ENCODE data around the gene DALRD3.

Gene DALRD3

DNA sequence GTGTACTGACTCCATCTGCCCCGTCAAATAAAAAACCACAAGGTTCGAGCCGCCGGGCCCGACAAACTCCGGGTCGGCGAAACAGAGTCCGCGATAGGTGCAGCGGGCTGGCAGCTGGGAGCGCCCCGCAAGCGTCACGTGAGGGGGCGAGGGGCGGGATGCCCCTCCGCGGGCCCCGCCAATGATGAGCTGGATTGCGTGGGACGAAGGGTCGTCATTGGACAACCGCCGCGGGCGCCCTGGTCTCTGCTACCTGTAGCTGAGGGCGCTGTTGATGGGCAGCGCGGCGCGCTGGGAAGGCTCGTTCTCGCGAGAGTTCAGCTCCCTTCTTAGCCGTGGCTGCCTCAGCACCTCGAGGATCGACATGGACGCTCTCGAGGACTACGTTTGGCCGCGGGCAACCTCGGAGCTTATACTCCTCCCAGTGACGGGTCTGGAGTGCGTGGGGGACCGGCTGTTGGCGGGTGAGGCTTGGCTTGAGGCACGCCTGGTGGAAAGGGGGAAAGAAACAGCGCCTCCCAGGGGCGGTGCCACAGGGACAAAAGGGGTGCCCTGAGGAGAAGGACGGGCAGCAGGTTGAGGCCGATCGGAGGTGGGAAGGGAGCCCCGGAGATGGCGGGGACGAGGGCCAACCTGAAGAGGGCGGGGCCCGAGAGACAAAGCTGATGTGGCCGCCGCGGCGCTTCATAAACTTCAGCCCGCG is 11.2 kb downstream of the DALRD3 start, which contains the start of gene WDR6 (continued):
- no peak for TF ChIP-seq ZNF792 (tag by site-specific recombination; IDR thresholded peaks at IDR 0.05)
- no peak for TF ChIP-seq ZNF211 (tag by site-specific recombination; IDR thresholded peaks at IDR 0.05; ENCODE audit: low read depth)
- TF ChIP-seq, protein P1, sequence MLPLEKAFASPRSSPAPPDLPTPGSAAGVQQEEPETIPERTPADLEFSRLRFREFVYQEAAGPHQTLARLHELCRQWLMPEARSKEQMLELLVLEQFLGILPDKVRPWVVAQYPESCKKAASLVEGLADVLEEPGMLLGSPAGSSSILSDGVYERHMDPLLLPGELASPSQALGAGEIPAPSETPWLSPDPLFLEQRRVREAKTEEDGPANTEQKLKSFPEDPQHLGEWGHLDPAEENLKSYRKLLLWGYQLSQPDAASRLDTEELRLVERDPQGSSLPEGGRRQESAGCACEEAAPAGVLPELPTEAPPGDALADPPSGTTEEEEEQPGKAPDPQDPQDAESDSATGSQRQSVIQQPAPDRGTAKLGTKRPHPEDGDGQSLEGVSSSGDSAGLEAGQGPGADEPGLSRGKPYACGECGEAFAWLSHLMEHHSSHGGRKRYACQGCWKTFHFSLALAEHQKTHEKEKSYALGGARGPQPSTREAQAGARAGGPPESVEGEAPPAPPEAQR (tag by site-specific recombination; IDR thresholded peaks at IDR 0.05): no peak
- no peak for TF ChIP-seq ZNF529 (tag by site-specific recombination; IDR thresholded peaks at IDR 0.05; ENCODE audit: insufficient replicate concordance)
- no peak for TF ChIP-seq ZNF140 (tag by site-specific recombination; IDR thresholded peaks at IDR 0.05)
- TF ChIP-seq, protein P2, sequence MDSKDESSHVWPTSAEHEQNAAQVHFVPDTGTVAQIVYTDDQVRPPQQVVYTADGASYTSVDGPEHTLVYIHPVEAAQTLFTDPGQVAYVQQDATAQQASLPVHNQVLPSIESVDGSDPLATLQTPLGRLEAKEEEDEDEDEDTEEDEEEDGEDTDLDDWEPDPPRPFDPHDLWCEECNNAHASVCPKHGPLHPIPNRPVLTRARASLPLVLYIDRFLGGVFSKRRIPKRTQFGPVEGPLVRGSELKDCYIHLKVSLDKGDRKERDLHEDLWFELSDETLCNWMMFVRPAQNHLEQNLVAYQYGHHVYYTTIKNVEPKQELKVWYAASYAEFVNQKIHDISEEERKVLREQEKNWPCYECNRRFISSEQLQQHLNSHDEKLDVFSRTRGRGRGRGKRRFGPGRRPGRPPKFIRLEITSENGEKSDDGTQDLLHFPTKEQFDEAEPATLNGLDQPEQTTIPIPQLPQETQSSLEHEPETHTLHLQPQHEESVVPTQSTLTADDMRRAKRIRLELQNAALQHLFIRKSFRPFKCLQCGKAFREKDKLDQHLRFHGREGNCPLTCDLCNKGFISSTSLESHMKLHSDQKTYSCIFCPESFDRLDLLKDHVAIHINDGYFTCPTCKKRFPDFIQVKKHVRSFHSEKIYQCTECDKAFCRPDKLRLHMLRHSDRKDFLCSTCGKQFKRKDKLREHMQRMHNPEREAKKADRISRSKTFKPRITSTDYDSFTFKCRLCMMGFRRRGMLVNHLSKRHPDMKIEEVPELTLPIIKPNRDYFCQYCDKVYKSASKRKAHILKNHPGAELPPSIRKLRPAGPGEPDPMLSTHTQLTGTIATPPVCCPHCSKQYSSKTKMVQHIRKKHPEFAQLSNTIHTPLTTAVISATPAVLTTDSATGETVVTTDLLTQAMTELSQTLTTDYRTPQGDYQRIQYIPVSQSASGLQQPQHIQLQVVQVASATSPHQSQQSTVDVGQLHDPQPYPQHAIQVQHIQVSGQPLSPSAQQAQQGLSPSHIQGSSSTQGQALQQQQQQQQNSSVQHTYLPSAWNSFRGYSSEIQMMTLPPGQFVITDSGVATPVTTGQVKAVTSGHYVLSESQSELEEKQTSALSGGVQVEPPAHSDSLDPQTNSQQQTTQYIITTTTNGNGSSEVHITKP (tag by site-specific recombination; IDR thresholded peaks at IDR 0.05): no peak; the same call in 1 of the 2 replicates
- TF ChIP-seq ZNF837 (tag by site-specific recombination; IDR thresholded peaks at IDR 0.05): no peak
- TF ChIP-seq KLF16 (tag by site-specific recombination; IDR thresholded peaks at IDR 0.05): peak; percentile 85; the same call in 1 of the 2 replicates
- TF ChIP-seq, protein P3, sequence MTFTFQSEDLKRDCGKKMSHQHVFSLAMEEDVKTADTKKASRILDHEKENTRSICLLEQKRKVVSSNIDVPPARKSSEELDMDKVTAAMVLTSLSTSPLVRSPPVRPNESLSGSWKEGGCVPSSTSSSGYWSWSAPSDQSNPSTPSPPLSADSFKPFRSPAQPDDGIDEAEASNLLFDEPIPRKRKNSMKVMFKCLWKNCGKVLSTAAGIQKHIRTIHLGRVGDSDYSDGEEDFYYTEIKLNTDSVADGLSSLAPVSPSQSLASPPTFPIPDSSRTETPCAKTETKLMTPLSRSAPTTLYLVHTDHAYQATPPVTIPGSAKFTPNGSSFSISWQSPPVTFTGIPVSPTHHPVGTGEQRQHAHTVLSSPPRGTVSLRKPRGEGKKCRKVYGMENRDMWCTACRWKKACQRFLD (tag by site-specific recombination; IDR thresholded peaks at IDR 0.05): no peak
- TF ChIP-seq, protein P4, sequence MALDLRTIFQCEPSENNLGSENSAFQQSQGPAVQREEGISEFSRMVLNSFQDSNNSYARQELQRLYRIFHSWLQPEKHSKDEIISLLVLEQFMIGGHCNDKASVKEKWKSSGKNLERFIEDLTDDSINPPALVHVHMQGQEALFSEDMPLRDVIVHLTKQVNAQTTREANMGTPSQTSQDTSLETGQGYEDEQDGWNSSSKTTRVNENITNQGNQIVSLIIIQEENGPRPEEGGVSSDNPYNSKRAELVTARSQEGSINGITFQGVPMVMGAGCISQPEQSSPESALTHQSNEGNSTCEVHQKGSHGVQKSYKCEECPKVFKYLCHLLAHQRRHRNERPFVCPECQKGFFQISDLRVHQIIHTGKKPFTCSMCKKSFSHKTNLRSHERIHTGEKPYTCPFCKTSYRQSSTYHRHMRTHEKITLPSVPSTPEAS (tag by site-specific recombination; IDR thresholded peaks at IDR 0.05): peak; percentile 42; the same call in 1 of the 2 replicates
- peak; percentile 27; the same call in 1 of the 2 replicates for TF ChIP-seq ZNF423 (tag by site-specific recombination; IDR thresholded peaks at IDR 0.05)
- TF ChIP-seq OVOL3 (tag by site-specific recombination; IDR thresholded peaks at IDR 0.05): 0 out of 2 replicates have a peak, but pooled peaks have one; percentile 40
- TF ChIP-seq ZNF777 (tag by site-specific recombination; IDR thresholded peaks at IDR 0.05; ENCODE audit: borderline replicate concordance): peak; percentile 68; the same call in 1 of the 2 replicates
- peak; percentile 42; the same call in 1 of the 2 replicates for TF ChIP-seq GLIS2 (tag by site-specific recombination; IDR thresholded peaks at IDR 0.05)
- TF ChIP-seq, protein P5, sequence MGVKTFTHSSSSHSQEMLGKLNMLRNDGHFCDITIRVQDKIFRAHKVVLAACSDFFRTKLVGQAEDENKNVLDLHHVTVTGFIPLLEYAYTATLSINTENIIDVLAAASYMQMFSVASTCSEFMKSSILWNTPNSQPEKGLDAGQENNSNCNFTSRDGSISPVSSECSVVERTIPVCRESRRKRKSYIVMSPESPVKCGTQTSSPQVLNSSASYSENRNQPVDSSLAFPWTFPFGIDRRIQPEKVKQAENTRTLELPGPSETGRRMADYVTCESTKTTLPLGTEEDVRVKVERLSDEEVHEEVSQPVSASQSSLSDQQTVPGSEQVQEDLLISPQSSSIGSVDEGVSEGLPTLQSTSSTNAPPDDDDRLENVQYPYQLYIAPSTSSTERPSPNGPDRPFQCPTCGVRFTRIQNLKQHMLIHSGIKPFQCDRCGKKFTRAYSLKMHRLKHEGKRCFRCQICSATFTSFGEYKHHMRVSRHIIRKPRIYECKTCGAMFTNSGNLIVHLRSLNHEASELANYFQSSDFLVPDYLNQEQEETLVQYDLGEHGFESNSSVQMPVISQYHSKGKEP (tag by site-specific recombination; IDR thresholded peaks at IDR 0.05): no peak
- TF ChIP-seq ZNF561 (tag by site-specific recombination; IDR thresholded peaks at IDR 0.05; ENCODE audit: borderline replicate concordance): 0 out of 2 replicates have a peak, but pooled peaks have one; percentile 34
- TF ChIP-seq ZNF626 (tag by site-specific recombination; IDR thresholded peaks at IDR 0.05): no peak
- no peak for TF ChIP-seq ZFP41 (tag by site-specific recombination; IDR thresholded peaks at IDR 0.05; ENCODE audit: borderline replicate concordance)
- TF ChIP-seq ZNF239 (tag by site-specific recombination; IDR thresholded peaks at IDR 0.05): no peak
- TF ChIP-seq, protein P6, sequence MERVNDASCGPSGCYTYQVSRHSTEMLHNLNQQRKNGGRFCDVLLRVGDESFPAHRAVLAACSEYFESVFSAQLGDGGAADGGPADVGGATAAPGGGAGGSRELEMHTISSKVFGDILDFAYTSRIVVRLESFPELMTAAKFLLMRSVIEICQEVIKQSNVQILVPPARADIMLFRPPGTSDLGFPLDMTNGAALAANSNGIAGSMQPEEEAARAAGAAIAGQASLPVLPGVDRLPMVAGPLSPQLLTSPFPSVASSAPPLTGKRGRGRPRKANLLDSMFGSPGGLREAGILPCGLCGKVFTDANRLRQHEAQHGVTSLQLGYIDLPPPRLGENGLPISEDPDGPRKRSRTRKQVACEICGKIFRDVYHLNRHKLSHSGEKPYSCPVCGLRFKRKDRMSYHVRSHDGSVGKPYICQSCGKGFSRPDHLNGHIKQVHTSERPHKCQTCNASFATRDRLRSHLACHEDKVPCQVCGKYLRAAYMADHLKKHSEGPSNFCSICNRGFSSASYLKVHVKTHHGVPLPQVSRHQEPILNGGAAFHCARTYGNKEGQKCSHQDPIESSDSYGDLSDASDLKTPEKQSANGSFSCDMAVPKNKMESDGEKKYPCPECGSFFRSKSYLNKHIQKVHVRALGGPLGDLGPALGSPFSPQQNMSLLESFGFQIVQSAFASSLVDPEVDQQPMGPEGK (tag by site-specific recombination; IDR thresholded peaks at IDR 0.05): peak; percentile 35; the same call in 1 of the 2 replicates
- peak; percentile 37; the same call in 1 of the 2 replicates for TF ChIP-seq WT1 (tag by site-specific recombination; IDR thresholded peaks at IDR 0.05)
- TF ChIP-seq KLF9 (tag by site-specific recombination; IDR thresholded peaks at IDR 0.05; ENCODE audit: low read depth): no peak
- TF ChIP-seq HOXD13 (CRISPR knock-in tag; IDR thresholded peaks at IDR 0.05; ENCODE audit: borderline replicate concordance): no peak
- peak; percentile 84 for TF ChIP-seq SP7 (tag by site-specific recombination; IDR thresholded peaks at IDR 0.05)
- TF ChIP-seq ZNF600 (tag by site-specific recombination; IDR thresholded peaks at IDR 0.05): no peak; the same call in 1 of the 2 replicates
- TF ChIP-seq ZNF670 (tag by site-specific recombination; IDR thresholded peaks at IDR 0.05; ENCODE audit: low read depth): no peak
- TF ChIP-seq ZNF133 (tag by site-specific recombination; IDR thresholded peaks at IDR 0.05): no peak

Data from HEK293 (cell line).